NB4 (cell line): ENCODE measurements around the gene FXYD1.
"Not testable (repeated sequence)": the region's sequence is repeated elsewhere in the genome, so short reads cannot be mapped to it uniquely, and the experiment has no call there.

Experiments
- DNase-seq: peaks from one replicate; pipeline ENCODE4 v3.0.0; 2010; ENCODE audit warnings: low read depth
- H3K4me3 ChIP-seq: one replicate; pipeline ENCODE4 v1.5.1; 2011; ENCODE audit warnings: mild to moderate bottlenecking, low read depth, low read length, moderate library complexity
- MYC ChIP-seq: IDR thresholded peaks from 2 replicates; pipeline ENCODE4 v1.6.1; 2011; ENCODE audit warnings: low read depth, low read length
- POLR2A ChIP-seq: IDR thresholded peaks from 2 replicates; pipeline ENCODE4 v1.6.1; 2011; ENCODE audit warnings: mild to moderate bottlenecking; ENCODE audit not compliant: insufficient read length; ENCODE audit errors: extremely low read depth
- TF ChIP-seq, protein P1 (sequence below): IDR thresholded peaks from 2 replicates; pipeline ENCODE4 v1.6.1; 2011; ENCODE audit warnings: low read depth, low read length
- TF ChIP-seq, protein P2 (sequence below): IDR thresholded peaks from one replicate; pipeline ENCODE4 v1.5.1; 2012; ENCODE audit warnings: low read depth, low read length

FXYD1 gene

DNA sequence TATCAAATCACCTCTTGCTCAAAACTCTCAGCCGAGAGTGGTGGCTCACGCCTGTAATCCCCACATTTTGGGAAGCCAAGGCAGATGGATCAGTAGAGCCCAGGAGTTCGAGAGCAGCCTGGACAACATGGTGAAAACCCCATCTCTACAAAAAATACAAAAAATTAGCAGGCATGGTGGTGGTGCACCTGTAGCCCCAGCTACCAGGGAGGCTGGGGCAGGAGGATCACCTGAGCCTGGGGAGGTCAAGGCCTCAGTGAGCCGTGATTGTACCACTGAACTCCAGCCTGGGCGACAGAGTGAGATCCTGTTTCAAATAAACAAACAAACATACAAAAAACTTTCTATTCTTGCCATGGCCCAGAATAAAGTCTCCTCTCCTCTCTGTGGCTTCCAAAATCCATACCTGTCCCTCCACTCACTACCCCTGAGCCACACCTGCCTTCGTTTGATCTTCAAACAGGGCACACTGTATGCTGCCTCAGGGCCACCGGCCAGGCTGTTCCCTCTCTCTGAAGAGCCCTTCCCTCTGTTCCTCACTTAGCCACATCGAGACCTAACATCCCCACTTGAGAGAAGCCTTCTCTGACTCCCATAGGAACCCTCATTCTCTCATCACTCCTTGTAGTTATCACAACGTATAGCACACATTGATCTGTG is 10.1 kb upstream of the FXYD1 start:
- no peak for DNase-seq
- no peak for TF ChIP-seq POLR2A
- TF ChIP-seq, protein P1, sequence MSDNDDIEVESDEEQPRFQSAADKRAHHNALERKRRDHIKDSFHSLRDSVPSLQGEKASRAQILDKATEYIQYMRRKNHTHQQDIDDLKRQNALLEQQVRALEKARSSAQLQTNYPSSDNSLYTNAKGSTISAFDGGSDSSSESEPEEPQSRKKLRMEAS, result no peak
- TF ChIP-seq MYC, result no peak
- TF ChIP-seq, protein P2, sequence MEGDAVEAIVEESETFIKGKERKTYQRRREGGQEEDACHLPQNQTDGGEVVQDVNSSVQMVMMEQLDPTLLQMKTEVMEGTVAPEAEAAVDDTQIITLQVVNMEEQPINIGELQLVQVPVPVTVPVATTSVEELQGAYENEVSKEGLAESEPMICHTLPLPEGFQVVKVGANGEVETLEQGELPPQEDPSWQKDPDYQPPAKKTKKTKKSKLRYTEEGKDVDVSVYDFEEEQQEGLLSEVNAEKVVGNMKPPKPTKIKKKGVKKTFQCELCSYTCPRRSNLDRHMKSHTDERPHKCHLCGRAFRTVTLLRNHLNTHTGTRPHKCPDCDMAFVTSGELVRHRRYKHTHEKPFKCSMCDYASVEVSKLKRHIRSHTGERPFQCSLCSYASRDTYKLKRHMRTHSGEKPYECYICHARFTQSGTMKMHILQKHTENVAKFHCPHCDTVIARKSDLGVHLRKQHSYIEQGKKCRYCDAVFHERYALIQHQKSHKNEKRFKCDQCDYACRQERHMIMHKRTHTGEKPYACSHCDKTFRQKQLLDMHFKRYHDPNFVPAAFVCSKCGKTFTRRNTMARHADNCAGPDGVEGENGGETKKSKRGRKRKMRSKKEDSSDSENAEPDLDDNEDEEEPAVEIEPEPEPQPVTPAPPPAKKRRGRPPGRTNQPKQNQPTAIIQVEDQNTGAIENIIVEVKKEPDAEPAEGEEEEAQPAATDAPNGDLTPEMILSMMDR, result no peak
- H3K4me3 ChIP-seq, result no peak overlapping the region

DNA sequence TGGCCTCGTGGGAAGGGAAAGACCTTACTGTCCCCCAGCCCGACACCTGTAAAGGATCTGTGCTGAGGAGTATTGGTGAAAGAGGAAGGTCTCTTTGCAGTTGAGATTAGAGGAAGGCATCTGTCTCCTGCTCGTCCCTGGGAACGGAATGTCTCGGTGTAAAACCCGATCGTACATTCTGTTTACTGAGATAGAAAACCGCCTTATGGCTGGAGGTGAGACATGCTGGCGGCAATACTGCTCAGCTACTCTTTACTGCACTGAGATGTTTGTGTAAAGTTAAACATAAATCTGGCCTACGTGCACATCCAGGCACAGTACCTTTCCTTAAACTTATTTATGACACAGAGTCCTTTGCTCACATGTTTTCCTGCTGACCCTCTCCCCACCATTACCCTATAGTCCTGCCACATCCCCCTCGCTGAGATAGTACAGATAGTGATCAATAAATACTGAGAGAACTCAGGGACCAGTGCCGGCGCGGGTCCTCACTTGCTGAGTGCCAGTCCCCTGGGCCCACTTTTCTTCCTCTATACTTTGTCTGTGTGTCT is 8.8 kb upstream of the FXYD1 start:
- H3K4me3 ChIP-seq, DNase-seq: not testable (repeated sequence)

DNA sequence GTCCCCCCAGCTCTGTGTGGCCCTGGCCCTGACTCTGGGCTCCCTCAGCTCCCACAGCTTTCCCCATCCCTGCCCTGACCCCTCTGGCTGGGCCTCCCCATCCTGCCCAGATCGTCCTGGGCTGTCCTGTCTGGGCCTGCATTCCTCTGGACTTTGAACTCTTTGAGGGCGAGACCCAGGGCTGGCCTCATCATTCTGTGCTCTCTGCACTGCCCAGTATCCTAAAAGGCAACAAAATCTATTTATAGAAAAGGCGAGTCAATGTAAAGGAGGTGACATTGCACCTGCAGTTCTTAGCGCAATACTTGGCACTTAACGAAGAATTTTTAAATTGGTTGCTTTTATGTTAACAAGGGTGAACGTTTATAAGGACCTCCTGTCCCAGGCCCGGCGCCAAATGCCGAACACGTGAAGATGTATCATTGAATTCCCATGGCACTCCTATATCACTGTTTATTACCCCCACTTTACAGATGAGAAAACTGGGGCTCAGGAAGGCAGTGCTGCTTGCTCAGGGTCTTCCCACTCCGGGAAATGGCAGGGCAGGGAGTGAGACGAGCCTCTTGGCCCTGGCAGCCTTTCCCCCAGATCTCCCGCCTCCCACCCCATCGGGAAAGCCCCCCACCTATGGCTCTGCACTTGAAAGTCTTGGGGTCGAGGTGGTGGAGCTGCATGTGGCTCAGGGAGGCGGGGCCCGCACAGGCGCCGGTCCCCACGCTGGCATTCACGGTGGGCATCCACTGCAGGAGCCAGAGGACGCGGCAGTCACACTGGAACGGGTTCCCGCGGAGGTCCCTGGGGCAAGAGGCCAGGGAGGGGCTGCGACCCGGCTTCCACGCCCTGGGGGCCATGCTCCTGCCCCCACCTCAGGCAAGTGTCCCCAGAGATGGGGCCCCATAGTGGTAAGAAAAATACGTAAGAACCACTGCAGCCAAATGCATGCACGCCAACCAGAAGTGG is 7.6 kb upstream of the FXYD1 start:
- TF ChIP-seq, protein P1, result no peak
- TF ChIP-seq POLR2A (no peak), MYC (no peak)
- TF ChIP-seq, protein P2, result no peak
- no peak for DNase-seq

DNA sequence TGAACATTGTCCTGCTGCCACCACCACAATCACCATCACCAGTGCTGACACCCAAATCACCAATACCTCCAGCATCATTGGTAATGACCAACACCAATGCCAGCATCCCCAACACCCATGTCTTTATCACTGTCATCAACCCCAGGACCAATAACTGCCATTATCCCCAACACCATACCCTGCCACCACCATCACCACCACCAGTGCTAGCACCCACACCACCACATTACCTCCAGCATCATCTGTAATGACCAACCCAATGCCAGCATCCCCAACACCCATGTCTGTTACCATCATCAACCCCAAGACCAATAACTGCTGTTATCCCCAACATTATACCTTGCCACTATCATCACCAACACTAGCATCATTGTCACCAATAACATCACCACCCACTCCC is 6.4 kb upstream of the FXYD1 start:
- TF ChIP-seq POLR2A (no peak), MYC (no peak)
- TF ChIP-seq, protein P1, result no peak
- TF ChIP-seq, protein P2, result no peak
- no peak overlapping the region for H3K4me3 ChIP-seq
- no peak for DNase-seq

More for the DNA sequence above, 7.6 kb upstream of the FXYD1 start:
- H3K4me3 ChIP-seq, result no peak overlapping the region

DNA sequence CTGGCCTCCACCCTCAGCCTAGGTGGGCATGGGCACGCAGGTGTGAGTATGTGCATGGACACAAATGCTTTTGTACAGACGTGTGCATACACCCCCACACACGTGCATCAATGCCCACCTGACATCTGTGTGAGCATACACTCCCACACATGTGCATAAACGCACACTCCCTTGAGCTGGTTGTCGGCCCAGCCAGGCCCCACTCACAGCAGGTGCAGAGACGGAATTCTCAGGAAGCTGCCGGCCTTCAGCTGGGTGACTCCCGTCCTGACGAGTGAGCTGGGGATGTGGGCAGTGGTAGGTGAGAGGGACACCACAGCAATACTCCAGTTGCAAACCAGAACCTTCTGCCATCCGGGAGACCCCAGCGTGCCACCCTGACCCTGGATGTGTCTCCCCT is 4.8 kb upstream of the FXYD1 start:
- DNase-seq, result no peak
- H3K4me3 ChIP-seq, result no peak overlapping the region
- TF ChIP-seq POLR2A (no peak), MYC (no peak)
- TF ChIP-seq, protein P1, result no peak
- TF ChIP-seq, protein P2, result no peak

DNA sequence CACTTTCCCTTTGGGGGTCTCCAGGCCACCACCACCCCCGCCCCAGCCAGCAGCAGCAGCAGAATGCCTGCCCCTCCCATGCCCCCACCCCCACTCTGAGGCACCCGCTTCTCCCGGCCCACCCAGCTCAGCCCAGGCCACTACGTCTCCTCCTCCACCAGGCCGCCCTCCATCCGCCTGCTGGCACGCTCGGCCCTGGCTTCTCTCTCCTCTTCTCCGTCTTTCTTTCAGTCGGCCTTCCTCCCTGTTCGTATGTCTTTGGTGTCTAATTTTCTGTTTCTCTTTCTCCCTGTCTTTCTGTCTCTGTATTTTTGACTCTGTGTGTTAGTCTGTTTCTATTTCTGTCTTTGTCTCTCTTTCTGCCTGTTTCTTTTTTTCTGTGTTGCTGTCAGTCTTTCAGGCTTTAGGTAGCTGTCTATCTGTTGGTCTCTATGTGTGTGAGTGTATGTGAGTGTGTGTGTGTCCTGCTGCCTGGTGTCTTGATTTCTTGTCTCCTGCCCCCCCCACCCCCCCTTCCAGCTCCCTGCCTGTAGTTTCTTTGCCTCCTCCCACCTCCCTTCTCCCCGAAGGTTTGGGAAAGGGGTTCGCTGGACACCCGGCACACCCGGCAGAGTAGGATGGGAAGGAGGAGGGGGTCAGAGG is 3.9 kb upstream of the FXYD1 start, which contains the start of gene LGI4:
Gene LGI4 (minus strand): TSS at position 459 of the 642 bp plus-strand sequence. CDS start 379 bp downstream, at position 80.
- no peak within 1 kb of the TSS for H3K4me3 ChIP-seq

More for the DNA sequence above, 3.9 kb upstream of the FXYD1 start, which contains the start of gene LGI4:
- TF ChIP-seq MYC (no peak), POLR2A (no peak)
- TF ChIP-seq, protein P2, result no peak
- TF ChIP-seq, protein P1, result no peak
- no peak for DNase-seq
